SK-N-SH (cell line): ENCODE results near the gene ERGIC1. TPM values are rescaled to one million over a fixed set of nuclear protein-coding genes. Genes with fewer than 3 reads are reported as not detected.

Experiments used
- CTCF ChIA-PET: fragments of 300-600, 350-600 bp; formaldehyde crosslinking; extraction: SDS; loops from one replicate; lab custom pipeline; 2021; lab: Yijun Ruan, JAX
- POLR2A ChIA-PET: fragments of 350-600 bp; sonication (Branson Sonifier 250); formaldehyde crosslinking; extraction: SDS; loops from one replicate; lab custom pipeline; 2020; ENCODE audit warnings: antibody characterized with exemption, inconsistent platforms; lab: Yijun Ruan, JAX
- DNase-seq: peaks from one replicate; pipeline ENCODE4 v3.0.0; 2012
- H2AFZ ChIP-seq: fragments of 200-600 bp; sonication (generic); 2 replicates; pipeline ENCODE4 v1.8.1; 2016; ENCODE audit warnings: antibody characterized with exemption, mild to moderate bottlenecking, low read depth
- H3F3A ChIP-seq: fragments of 200-600 bp; sonication (generic); replicated peaks from 2 replicates; pipeline ENCODE3; 2016; ENCODE audit warnings: antibody characterized with exemption, mild to moderate bottlenecking; ENCODE audit not compliant: insufficient read depth
- H3K27ac ChIP-seq, 2 experiments: fragments of 200-500 bp in 1 of 2; fragments of 200-600 bp in 1 of 2; sonication (Bioruptor generic) in 1 of 2; sonication (generic), shearing (Covaris generic) in 1 of 2; 2 replicates each; pipeline versions ENCODE4 v1.5.1 to v1.6.1; 2014 to 2016; ENCODE audit warnings: low read depth in 2 of 2, inconsistent platforms in 1 of 2, low read length in 1 of 2, mild to moderate bottlenecking in 1 of 2, mixed read lengths in 1 of 2
- H3K27me3 ChIP-seq: fragments of 200-600 bp; sonication (generic), shearing (Covaris generic); 2 replicates; pipeline ENCODE4 v1.6.1; 2016; ENCODE audit warnings: mixed run types; ENCODE audit not compliant: insufficient read depth
- H3K36me3 ChIP-seq, 2 experiments: fragments of 200-500 bp in 1 of 2; fragments of 200-600 bp in 1 of 2; sonication (Bioruptor generic) in 1 of 2; sonication (generic) in 1 of 2; replicated peaks in 1 of 2; 2 replicates each; pipeline versions ENCODE3 to v1.5.1; 2014 to 2016; ENCODE audit warnings: low read length in 1 of 2, mild to moderate bottlenecking in 1 of 2; ENCODE audit not compliant: insufficient read depth in 2 of 2, control insufficient read depth in 1 of 2
- H3K4me1 ChIP-seq, 2 experiments: fragments of 200-500 bp in 1 of 2; fragments of 200-600 bp in 1 of 2; sonication (Bioruptor generic) in 1 of 2; sonication (generic), shearing (Covaris generic) in 1 of 2; 2 replicates each; pipeline versions ENCODE4 v1.5.1 to v1.6.1; 2014 to 2016; ENCODE audit warnings: low read depth in 1 of 2, low read length in 1 of 2, mixed run types in 1 of 2; ENCODE audit not compliant: insufficient read depth in 2 of 2, control insufficient read depth in 1 of 2
- H3K4me2 ChIP-seq: fragments of 200-600 bp; sonication (generic), shearing (Covaris generic); 2 replicates; pipeline ENCODE4 v1.6.1; 2017; ENCODE audit warnings: mixed run types
- H3K4me3 ChIP-seq, 2 experiments: fragments of 200-500 bp in 1 of 2; fragments of 200-600 bp in 1 of 2; sonication (Bioruptor generic) in 1 of 2; sonication (generic), shearing (Covaris generic) in 1 of 2; 2 replicates each; pipeline versions ENCODE4 v1.5.1 to v1.8.1; 2014 to 2016; ENCODE audit warnings: low read depth in 2 of 2, inconsistent platforms in 1 of 2, low read length in 1 of 2, mild to moderate bottlenecking in 1 of 2, mixed read lengths in 1 of 2, moderate library complexity in 1 of 2
- H3K79me2 ChIP-seq: fragments of 200-600 bp; sonication (generic); 2 replicates; pipeline ENCODE4 v1.8.1; 2017; ENCODE audit warnings: mild to moderate bottlenecking; ENCODE audit not compliant: insufficient read depth
- H3K9ac ChIP-seq: fragments of 200-600 bp; sonication (generic); 2 replicates; pipeline ENCODE4 v1.6.1; 2017; ENCODE audit warnings: mixed run types
- H3K9me2 ChIP-seq: fragments of 200-600 bp; sonication (generic); 2 replicates; pipeline ENCODE4 v1.6.1; 2017; ENCODE audit warnings: mixed run types
- H3K9me3 ChIP-seq: fragments of 200-600 bp; sonication (generic); 2 replicates; pipeline ENCODE4 v1.6.1; 2017; ENCODE audit warnings: mixed run types, mild to moderate bottlenecking, moderate library complexity
- H4K20me1 ChIP-seq: fragments of 200-600 bp; sonication (generic); 2 replicates; pipeline ENCODE4 v1.6.1; 2017; ENCODE audit warnings: mild to moderate bottlenecking, mixed run types; ENCODE audit not compliant: insufficient read depth
- EP300 ChIP-seq, 2 experiments: IDR thresholded peaks; 2 replicates each; pipeline versions ENCODE4 v1.4.0 to v1.6.1; 2012; ENCODE audit warnings: borderline replicate concordance in 1 of 2, low read depth in 1 of 2, low read length in 1 of 2
- EZH2phosphoT487 ChIP-seq: fragments of 200-600 bp; sonication (generic); IDR thresholded peaks from 2 replicates; pipeline ENCODE4 v1.6.1; 2017; ENCODE audit warnings: low read depth, mixed run types, mild to moderate bottlenecking, antibody characterized with exemption, moderate library complexity, borderline replicate concordance
- FOXJ3 ChIP-seq: sonication (generic); formaldehyde crosslinking; IDR thresholded peaks from 2 replicates; pipeline ENCODE4 v1.5.1; 2020; ENCODE audit warnings: mild to moderate bottlenecking, missing genetic modification reagents
- GATA2 ChIP-seq: sonication (generic); formaldehyde crosslinking; IDR thresholded peaks from 2 replicates; pipeline ENCODE4 v1.5.0; 2020; ENCODE audit warnings: mild to moderate bottlenecking, missing genetic modification reagents
- MEF2A ChIP-seq: IDR thresholded peaks from 2 replicates; pipeline ENCODE4 v1.4.0; 2012; ENCODE audit warnings: low read depth, borderline replicate concordance
- MXI1 ChIP-seq: IDR thresholded peaks from 2 replicates; pipeline ENCODE4 v1.6.1; 2012; ENCODE audit warnings: mild to moderate bottlenecking, low read depth, low read length, improper control_type of control experiment
- NRF1 ChIP-seq: IDR thresholded peaks from 2 replicates; pipeline ENCODE4 v1.6.1; 2012; ENCODE audit warnings: low read depth, mild to moderate bottlenecking, low read length
- POLR2AphosphoS5 ChIP-seq: IDR thresholded peaks from 2 replicates; pipeline ENCODE4 v1.6.1; 2012; ENCODE audit warnings: low read depth, low read length
- SIN3A ChIP-seq: IDR thresholded peaks from 2 replicates; pipeline ENCODE4 v1.6.1; 2012; ENCODE audit warnings: low read depth, mild to moderate bottlenecking, low read length, moderate library complexity, borderline replicate concordance
- SMC3 ChIP-seq: IDR thresholded peaks from 2 replicates; pipeline ENCODE4 v1.6.1; 2012; ENCODE audit warnings: low read depth, low read length, improper control_type of control experiment
- TEAD4 ChIP-seq: IDR thresholded peaks from 2 replicates; pipeline ENCODE4 v1.4.0; 2012; ENCODE audit warnings: mild to moderate bottlenecking, borderline replicate concordance; ENCODE audit not compliant: insufficient read depth
- YY1 ChIP-seq: IDR thresholded peaks from 2 replicates; pipeline ENCODE4 v1.4.0; 2012; ENCODE audit warnings: low read depth, mild to moderate bottlenecking
- WGBS: methylation state at CpG from one replicate; pipeline ENCODE4 v1.1.6; 2017; ENCODE audit warnings: low lambda C conversion rate; 5-methylcytosine and 5-hydroxymethylcytosine counted together
- polyA plus RNA-seq, 3 experiments: library from polyadenylated mRNA; depleted of rRNA; stranded (reverse); fragments of >200 nt; gene quantifications; 2 replicates each; pipeline ENCODE4 v1.2.3, GENCODE V29; 2012
- TF ChIP-seq, protein P1 (sequence below): fragments of 200-600 bp; sonication (generic); IDR thresholded peaks from 2 replicates; pipeline ENCODE4 v1.6.1; 2017; ENCODE audit warnings: antibody characterized with exemption, mild to moderate bottlenecking, moderate library complexity
- TF ChIP-seq, protein P2 (sequence below): fragments of 150-350 bp; IDR thresholded peaks from 2 replicates; pipeline ENCODE4 v1.6.1; 2017; ENCODE audit warnings: antibody characterized with exemption, low read length, low read depth, borderline replicate concordance
- TF ChIP-seq, protein P3 (sequence below): IDR thresholded peaks from 2 replicates; pipeline ENCODE4 v1.4.0; 2012; ENCODE audit warnings: low read depth, borderline replicate concordance

ERGIC1 gene
- polyA plus RNA-seq, 1 of the 3 experiments (the other 2 are of a cell fraction): 101 TPM

DNA sequence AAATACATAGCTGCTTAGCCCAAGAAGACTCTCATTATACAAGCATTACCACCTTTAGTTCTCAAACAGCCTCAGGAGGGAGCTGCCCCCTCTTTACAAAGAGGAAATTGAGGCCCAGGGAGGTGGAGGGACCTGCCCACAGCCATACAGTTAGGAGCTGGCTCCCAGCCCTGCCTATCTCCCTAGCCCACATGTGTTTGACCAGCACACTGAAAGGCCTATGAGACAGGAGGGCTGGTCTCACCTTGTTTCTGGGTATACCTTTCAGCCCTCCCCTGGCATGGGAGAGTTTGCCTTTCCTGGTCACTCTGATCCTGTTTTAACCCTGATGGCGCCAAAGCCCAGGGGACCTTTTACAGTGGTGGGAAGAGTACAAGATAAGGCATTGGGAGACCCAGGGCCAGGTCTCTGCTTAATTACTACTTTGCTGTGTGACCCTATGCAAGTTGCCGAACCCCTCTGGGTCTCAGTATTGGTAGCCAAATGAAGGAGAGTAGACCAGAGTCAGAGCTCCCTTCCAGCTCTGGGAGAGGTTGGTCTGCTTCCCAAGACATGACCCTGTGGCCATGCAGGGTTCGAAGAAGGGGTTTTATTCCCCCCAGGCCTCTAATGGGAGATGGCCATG, 64.3 kb downstream of the ERGIC1 start:
- peak overlapping the region; percentile 23 to 100 for H3K27ac ChIP-seq
- TF ChIP-seq MXI1 (no peak), NRF1 (no peak), MEF2A (no peak), SMC3 (no peak), EZH2phosphoT487 (no peak), SIN3A (no peak), GATA2 (CRISPR knock-in tag) (no peak)
- TF ChIP-seq, protein P1, sequence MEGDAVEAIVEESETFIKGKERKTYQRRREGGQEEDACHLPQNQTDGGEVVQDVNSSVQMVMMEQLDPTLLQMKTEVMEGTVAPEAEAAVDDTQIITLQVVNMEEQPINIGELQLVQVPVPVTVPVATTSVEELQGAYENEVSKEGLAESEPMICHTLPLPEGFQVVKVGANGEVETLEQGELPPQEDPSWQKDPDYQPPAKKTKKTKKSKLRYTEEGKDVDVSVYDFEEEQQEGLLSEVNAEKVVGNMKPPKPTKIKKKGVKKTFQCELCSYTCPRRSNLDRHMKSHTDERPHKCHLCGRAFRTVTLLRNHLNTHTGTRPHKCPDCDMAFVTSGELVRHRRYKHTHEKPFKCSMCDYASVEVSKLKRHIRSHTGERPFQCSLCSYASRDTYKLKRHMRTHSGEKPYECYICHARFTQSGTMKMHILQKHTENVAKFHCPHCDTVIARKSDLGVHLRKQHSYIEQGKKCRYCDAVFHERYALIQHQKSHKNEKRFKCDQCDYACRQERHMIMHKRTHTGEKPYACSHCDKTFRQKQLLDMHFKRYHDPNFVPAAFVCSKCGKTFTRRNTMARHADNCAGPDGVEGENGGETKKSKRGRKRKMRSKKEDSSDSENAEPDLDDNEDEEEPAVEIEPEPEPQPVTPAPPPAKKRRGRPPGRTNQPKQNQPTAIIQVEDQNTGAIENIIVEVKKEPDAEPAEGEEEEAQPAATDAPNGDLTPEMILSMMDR: 0 out of 2 replicates have a peak, but pooled peaks have one; percentile 4
- TF ChIP-seq, protein P2, sequence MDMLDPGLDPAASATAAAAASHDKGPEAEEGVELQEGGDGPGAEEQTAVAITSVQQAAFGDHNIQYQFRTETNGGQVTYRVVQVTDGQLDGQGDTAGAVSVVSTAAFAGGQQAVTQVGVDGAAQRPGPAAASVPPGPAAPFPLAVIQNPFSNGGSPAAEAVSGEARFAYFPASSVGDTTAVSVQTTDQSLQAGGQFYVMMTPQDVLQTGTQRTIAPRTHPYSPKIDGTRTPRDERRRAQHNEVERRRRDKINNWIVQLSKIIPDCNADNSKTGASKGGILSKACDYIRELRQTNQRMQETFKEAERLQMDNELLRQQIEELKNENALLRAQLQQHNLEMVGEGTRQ: no peak
- no peak for DNase-seq
- H3K4me2 ChIP-seq: peak overlapping the region; percentile 67
- H3K9me2 ChIP-seq: no peaks in the 10 kb centered on the region
- no peaks in the 10 kb centered on the region for H3K27me3 ChIP-seq
- H3F3A ChIP-seq: peaks cover 44% of the 10 kb centered on the region
- no peak overlapping the region for H2AFZ ChIP-seq
- 93% methylated on average over 3 of the region's 3 CpGs for WGBS
- H3K9me3 ChIP-seq: no peaks in the 10 kb centered on the region
- peak overlapping the region; percentile 81 for H3K9ac ChIP-seq
- peaks cover 24% of the 10 kb centered on the region; the same call in 1 of the 2 replicates for H3K79me2 ChIP-seq
- H4K20me1 ChIP-seq: no peaks in the 10 kb centered on the region
- H3K4me3 ChIP-seq: no peak overlapping the region
- peaks cover 0 to 9% of the 10 kb centered on the region in 2 experiments for H3K36me3 ChIP-seq
- POLR2A ChIA-PET: interaction anchor here (0.6 to 1.2 kb wide), 2 partner anchors 11 to 34 kb away, joined by 3 read pairs; no protein-coding TSS in a partner anchor
- peaks cover 9 to 46% of the 10 kb centered on the region in 2 experiments; a peak in 3 of 4 replicates for H3K4me1 ChIP-seq
- CTCF ChIA-PET: interaction anchor here (0.9 to 2.0 kb wide), 4 partner anchors 34 to 183 kb away, joined by 3 to 6 read pairs (median 3); partner anchors contain the start of gene DUSP1

DNA sequence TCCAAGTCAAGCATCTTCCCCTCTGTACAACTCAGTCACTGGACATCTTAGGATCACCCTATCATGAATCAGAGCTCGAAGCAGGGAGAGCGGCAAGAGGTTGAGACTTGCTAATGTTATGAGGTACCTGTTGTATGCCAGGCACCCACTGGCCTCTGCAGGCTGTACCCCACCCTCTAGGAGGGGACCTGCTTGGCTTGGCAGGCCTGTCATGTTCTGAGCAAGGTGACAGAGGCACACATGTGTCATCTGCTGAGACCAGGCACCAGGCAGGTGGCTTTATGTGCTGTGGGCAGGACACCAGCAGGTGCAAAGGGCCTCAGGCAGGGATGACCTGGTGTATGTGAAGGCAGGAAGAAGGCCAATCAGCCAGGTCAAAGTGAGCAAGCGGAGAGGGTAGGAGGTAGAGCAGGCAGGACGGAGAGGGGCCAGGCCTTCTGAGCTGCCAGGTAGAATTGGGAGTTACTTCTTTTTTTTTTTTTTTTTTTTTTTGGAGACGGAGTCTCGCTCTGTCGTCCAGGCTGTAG, 64.9 kb downstream of the ERGIC1 start:
- ChIA-PET CTCF (interaction anchor here (2.0 kb wide), 1 partner anchor 184 kb away, joined by 6 read pairs; no protein-coding TSS in a partner anchor), POLR2A (interaction anchor here (0.6 to 1.2 kb wide), 2 partner anchors 12 to 34 kb away, joined by 3 read pairs; no protein-coding TSS in a partner anchor)

More for the DNA sequence above, 64.9 kb downstream of the ERGIC1 start:
- over 99% methylated on average over 7 of the region's 7 CpGs for WGBS
- peaks cover 44% of the 10 kb centered on the region for H3F3A ChIP-seq
- no peaks in the 10 kb centered on the region for H3K9me2 ChIP-seq
- H3K4me1 ChIP-seq: peaks cover 15 to 52% of the 10 kb centered on the region in 2 experiments; a peak in 3 of 4 replicates
- peak overlapping the region; percentile 81 for H3K9ac ChIP-seq
- H3K27me3 ChIP-seq: no peaks in the 10 kb centered on the region
- peak overlapping the region; percentile 67 for H3K4me2 ChIP-seq
- H2AFZ ChIP-seq: no peak overlapping the region
- DNase-seq: no peak
- peaks cover 25% of the 10 kb centered on the region; the same call in 1 of the 2 replicates for H3K79me2 ChIP-seq
- H4K20me1 ChIP-seq: no peaks in the 10 kb centered on the region
- TF ChIP-seq, protein P2: no peak
- TF ChIP-seq, protein P3, sequence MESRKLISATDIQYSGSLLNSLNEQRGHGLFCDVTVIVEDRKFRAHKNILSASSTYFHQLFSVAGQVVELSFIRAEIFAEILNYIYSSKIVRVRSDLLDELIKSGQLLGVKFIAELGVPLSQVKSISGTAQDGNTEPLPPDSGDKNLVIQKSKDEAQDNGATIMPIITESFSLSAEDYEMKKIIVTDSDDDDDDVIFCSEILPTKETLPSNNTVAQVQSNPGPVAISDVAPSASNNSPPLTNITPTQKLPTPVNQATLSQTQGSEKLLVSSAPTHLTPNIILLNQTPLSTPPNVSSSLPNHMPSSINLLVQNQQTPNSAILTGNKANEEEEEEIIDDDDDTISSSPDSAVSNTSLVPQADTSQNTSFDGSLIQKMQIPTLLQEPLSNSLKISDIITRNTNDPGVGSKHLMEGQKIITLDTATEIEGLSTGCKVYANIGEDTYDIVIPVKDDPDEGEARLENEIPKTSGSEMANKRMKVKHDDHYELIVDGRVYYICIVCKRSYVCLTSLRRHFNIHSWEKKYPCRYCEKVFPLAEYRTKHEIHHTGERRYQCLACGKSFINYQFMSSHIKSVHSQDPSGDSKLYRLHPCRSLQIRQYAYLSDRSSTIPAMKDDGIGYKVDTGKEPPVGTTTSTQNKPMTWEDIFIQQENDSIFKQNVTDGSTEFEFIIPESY: no peak
- TF ChIP-seq FOXJ3 (CRISPR knock-in tag) (no peak), SMC3 (no peak), EP300 (IDR thresholded peaks at IDR 0.05; ENCODE audit: borderline replicate concordance in 1 of 2, low read depth in 1 of 2, low read length in 1 of 2) (no peak), MXI1 (no peak), YY1 (no peak), POLR2AphosphoS5 (no peak), TEAD4 (no peak)
- H3K4me3 ChIP-seq: no peak overlapping the region
- peak overlapping the region in 1 of 2 experiments; percentile 100; a peak in 2 of 4 replicates for H3K27ac ChIP-seq
- H3K36me3 ChIP-seq: peaks cover 0 to 9% of the 10 kb centered on the region in 2 experiments
- no peaks in the 10 kb centered on the region for H3K9me3 ChIP-seq
